Loucy (cell line): Measurements from ENCODE around the gene E2F1.

ENCODE experiments used
- CTCF ChIP-seq: fragments of 200-600 bp; sonication (generic); conservative IDR thresholded peaks from 2 replicates; pipeline ENCODE4 v1.5.1; 2014; ENCODE audit warnings: mild to moderate bottlenecking, antibody characterized with exemption, low read length
- EZH2phosphoT487 ChIP-seq: fragments of 200-600 bp; IDR thresholded peaks from 2 replicates; pipeline ENCODE4 v1.6.1; 2018; ENCODE audit warnings: antibody characterized with exemption, mild to moderate bottlenecking, moderate library complexity, borderline replicate concordance

- TF ChIP-seq CTCF, result no peak
- TF ChIP-seq EZH2phosphoT487, result no peak
Observed at GRCh38 chr20:33687370-33687915, 1.3 kb upstream of the E2F1 start.
